GM19468 (cell line): ENCODE results near the gene SEMA6C.
"Not testable (repeated sequence)": the region's sequence is repeated elsewhere in the genome, so short reads cannot be mapped to it uniquely, and the experiment has no call there.

ENCODE experiments used
- ATAC-seq: cut with Tn5 transposase; IDR thresholded peaks from one replicate; pipeline ENCODE4 v1.9.1; 2021; ENCODE audit warnings: mild to moderate bottlenecking, moderate library complexity, moderate number of reproducible peaks; ENCODE audit not compliant: unreplicated experiment; ENCODE audit errors: extremely low read depth

SEMA6C gene, protein sequence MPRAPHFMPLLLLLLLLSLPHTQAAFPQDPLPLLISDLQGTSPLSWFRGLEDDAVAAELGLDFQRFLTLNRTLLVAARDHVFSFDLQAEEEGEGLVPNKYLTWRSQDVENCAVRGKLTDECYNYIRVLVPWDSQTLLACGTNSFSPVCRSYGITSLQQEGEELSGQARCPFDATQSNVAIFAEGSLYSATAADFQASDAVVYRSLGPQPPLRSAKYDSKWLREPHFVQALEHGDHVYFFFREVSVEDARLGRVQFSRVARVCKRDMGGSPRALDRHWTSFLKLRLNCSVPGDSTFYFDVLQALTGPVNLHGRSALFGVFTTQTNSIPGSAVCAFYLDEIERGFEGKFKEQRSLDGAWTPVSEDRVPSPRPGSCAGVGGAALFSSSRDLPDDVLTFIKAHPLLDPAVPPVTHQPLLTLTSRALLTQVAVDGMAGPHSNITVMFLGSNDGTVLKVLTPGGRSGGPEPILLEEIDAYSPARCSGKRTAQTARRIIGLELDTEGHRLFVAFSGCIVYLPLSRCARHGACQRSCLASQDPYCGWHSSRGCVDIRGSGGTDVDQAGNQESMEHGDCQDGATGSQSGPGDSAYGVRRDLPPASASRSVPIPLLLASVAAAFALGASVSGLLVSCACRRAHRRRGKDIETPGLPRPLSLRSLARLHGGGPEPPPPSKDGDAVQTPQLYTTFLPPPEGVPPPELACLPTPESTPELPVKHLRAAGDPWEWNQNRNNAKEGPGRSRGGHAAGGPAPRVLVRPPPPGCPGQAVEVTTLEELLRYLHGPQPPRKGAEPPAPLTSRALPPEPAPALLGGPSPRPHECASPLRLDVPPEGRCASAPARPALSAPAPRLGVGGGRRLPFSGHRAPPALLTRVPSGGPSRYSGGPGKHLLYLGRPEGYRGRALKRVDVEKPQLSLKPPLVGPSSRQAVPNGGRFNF

DNA sequence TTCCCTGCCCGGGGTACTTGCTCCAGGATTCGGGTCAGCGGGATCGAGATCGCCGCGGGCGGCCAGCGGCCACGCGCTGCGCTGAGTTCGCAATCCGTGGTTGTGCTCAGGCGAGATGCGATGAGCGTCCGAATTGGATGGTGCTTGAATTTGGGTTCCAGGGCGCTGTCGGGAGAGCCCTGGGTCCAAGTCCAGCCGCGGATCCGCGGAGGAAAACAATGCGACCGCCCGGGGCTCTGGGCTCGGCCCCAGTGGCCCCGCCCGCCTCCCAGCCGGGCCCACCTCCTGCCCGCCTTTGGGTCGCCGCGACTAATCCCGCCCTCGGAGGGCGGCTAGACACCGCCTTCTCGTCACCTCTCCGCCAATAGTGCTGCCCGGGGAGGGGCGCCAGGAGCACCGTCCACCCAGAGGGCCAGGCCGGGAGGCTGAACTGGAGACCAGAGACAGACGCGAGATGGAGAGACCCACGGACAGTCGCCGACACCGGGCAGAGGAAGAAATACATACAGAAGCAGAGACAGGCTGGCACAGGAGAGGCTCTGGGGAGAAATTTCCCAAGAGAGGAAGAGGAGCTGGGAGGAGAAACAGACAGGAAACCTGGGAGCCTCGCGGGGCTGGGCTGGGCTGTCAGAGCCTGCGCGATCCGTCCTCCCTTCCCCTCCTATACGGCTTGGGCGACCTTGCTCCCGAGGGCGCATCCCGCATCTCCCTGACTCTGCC lies at the start of gene SEMA6C:
SEMA6C (minus strand) TSS at position 220 of the 720 bp plus-strand sequence. CDS start 4,010 bp downstream, outside the sequence.
- peak; percentile 89 for ATAC-seq

DNA sequence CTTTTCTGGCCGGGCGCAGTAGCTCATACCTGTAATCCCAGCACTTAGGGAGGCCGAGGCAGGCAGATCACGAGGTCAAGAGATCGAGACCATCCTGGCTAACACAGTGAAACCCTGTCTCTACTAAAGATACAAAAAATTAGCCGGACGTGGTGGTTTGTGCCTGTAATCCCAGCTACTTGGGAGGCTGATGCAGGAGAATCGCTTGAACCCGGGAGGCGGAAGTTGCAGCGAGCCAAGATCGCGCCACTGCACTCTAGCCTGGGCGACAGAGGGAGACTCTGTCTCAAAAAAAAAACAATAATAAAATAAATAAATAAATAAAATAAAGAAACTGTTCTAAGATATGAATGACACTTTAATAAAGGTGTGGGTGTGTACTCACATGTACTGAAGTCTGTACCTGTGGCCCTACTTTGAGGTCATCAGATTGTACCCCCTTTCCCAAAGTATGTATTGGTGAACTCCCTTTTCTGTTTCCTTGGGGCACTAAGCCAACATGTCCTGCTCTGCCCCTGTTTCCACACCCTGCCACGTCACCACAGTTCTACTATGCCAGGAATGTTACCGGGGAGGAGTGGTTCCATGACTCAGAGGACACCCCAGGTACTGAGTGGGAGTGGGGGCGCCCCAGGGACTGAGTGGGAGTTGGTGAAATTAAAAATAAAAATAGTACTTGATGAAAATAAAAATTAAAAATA lies 48.6 kb upstream of the SEMA6C start:
- not testable (repeated sequence) for ATAC-seq

DNA sequence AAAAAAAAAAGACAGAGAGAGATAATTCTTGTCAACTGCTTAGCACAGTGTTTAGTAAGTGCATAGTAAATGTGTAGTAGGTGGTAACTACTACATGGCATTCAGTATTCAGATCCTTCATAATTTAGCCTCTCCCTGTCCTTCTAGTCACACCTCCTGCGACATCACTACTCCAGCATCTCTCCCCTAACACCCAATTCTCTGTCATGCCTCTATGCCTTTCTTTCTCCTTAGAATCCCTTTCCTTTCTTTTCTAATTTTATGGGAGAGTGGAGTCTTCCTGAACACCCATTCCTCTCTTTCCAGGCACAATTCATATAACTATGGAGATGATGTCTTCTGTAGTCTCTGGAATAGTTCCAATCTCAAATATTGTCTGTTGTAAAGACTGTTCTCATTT lies 47.4 kb upstream of the SEMA6C start:
- ATAC-seq, result no peak

DNA sequence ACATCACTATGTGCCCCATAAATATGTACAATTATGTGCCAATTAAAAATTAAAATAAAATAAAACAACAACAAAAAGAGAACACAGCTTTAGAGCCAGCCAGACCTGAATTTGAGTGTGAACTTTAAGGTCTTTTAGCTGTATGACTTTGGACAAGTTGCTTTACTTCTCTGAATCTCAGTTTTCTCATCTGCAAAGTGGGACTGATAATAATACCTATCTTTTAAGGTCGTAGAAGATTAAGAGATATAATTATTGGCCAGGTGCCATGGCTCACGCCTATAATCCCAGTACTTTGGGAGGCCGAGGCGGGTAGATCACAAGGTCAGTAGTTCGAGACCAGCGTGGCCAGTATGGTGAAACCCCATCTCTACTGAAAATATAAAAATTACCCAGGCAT lies 46.9 kb upstream of the SEMA6C start:
- no peak for ATAC-seq

DNA sequence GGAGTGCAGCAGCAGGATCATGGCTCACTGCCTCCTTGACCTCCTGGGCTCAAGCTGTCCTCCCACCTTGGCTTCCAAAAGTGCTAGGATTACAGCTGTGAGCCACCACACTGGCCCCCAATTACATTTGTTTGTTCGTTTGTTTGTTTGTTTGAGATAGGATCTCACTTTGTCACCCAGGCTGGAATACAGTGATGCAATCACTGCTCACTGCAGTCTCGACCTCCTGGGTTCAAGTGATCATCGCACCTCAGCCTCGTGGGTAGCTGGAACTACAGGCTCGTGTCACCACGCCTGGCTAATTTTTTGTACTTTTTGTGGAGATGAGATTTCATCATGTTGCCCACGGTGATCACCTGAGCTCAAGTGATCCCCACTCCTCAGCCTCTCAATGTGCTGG lies 45.6 kb upstream of the SEMA6C start:
- ATAC-seq, result no peak

DNA sequence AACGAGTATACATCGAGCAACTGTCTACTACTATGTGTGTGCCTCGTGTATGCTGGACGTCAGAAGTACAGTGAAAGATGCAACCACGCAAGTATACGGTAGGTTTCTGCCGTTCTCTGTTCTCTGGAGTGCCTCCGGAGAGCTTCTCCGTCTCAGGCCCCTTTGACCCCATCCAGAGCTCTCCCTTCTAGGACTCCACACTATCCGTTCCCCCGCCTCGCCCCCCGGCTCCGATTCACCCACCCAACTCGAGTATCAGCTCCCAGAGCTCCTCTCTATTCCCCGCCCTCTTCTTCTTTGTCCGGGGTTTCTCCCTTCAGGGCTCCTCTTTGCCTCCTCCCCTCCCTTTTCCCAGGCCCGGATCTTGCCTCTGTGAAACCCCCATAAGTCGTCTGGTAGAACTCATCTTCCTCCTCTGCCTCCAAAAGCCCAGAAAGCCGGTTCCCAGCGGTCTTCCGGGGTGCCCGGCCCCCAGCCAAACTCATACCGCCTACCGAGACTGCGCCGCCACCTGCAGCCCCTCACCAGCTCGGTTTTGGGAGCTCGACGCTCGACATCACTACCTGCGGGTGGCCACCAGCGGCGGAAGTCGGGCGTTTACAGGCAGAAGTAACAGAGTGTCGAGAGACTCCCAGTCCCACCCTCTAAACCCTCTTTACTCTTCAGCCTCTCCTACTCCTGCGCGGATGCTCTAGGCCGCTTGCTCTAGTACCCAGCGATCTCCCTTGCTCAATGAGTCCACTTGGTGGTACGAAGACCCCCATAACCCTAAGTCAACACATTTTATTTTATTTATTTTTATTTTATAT lies 43.4 kb upstream of the SEMA6C start, which contains the start of gene VPS72:
VPS72 (minus strand) TSS at position 561 of the 809 bp plus-strand sequence; CDS start at position 485, 76 bp downstream.
- peak; percentile 42 for ATAC-seq

DNA sequence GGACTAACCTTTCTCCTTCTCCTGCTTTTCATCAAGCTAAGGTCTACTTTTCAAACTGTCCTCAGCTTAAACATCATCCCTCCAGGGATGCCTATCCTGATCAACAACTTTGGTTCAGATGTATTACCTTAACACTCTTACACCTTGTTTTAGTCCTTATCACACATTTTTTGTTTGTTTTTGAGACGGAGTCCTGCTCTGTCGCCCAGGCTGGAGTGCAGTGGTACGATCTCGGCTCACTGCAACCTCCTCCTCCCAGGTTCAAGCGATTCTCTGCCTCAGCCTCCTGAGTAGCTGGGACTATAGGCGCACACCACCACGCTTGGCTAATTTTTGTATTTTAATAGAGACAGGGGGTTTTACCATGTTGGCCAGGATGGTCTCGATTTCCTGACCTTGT lies 42.2 kb upstream of the SEMA6C start:
- ATAC-seq, result not testable (repeated sequence)

DNA sequence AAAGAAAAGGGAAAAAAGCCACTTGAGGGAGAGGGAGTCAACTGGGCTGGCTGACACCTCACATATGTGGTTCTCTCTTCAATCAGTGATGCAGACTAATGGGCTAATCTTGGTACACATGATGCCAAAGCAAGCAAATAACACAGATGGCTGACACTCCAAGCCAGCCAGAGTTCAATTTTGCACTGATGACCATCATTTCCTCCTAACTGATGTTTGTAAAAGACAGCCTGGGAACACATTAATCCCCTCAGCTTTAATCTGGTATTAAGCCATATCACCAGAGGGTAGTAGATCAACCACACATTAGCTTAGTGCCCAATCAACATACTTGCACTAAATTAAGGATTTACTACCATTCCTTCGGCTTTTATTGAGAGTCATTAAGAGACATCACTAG lies 40.8 kb upstream of the SEMA6C start:
- ATAC-seq, result no peak

DNA sequence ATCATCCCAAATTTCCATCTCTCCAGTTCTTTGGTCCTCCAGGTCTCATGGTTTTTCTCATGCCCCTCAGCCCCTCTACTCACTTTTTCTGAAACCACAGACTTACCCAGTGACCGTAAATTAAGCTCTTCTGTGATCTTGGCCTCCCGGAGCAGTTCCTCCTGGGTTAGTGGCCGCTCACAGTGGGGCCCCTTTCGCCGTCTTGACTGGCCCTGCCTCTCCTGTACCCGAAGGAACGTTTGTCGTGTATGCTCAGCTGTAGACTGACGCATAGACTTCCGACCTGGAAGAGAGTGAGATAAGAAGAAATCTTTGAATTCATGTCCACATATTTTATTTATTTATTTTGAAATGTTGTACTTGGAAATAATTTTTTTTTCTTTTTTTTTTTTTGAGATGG lies 37.8 kb upstream of the SEMA6C start:
- ATAC-seq, result no peak

DNA sequence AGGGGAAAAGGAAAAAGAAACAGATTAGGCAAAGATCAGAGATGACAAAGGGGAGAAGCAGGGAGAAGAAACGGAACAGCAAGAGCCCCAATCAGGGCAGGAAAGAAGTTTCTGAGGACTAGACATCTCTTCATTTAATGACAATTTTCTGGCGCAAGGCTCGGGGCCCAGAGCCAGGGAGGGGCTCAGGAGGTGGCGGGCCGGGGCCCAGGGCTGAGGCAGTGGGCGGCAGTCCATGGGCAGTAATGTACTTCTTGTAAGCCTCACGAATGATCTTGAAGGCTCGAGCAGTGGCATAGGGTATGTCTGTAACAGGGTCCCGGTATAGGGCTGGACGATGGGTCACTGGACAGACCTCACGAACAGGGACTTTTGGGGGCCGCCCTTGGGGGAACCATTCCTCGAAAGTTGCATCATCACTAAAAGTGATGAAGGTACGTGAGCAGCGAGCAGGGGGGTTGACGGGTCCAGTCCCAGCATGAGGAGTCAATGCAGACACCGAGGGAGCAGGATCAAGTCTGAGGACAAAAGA lies 30.1 kb upstream of the SEMA6C start:
- no peak for ATAC-seq

DNA sequence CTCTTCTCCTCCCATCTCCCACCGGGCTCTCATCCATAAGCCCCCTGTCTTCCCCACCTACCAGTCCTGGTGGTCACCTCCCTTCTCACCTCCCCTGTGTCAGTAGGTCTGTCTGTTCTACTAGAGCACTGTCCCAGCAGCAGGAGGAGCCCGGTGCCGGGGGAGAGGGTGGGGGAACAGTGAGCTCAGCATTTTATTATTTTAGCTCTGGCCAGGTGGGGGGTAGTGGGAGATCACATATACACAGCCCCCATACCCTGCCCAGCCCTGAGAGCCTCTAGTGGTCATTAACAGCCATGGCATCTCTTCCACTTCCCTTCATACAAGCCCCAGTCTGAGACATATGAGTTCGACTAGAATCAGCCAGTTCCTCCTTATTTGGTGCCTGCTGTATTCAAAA lies 29.4 kb upstream of the SEMA6C start, which contains the start of gene TMOD4:
TMOD4 (minus strand) TSS at position 119 of the 400 bp plus-strand sequence. CDS start 1,106 bp downstream, outside the sequence.
- ATAC-seq, result no peak

DNA sequence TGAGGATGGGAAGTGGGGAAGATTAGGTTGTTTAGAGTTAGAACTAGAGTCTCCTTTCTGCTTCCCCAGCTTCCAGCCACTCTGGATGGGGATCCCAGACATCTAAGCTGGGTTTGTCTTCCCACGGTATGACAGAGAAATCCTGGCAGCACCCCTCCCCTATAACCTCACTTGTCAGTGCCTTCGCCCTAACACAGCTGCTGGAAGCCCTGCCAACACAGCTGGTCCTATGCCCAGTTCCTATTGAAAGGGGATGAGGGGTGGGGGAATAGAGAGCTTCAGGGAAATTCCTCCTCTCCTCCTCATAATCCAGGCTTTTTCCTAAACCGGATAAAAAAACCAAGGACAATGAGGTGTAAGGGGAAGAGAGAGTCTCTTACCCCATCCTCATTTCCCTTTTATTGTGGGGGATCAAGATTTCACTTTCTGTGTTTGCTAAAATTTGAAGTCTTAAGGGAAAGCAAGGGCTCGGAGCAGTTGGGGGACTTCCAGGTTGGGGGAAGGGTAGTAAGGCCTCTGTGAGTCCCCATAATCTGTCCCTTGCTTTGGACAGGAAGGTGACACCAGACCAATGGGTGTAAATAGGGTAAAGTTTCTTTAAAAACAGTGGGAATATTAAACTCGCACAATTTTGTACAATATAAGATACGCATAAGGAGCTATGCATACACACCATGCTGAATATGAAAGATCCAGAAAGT lies 28.8 kb upstream of the SEMA6C start:
- no peak for ATAC-seq

DNA sequence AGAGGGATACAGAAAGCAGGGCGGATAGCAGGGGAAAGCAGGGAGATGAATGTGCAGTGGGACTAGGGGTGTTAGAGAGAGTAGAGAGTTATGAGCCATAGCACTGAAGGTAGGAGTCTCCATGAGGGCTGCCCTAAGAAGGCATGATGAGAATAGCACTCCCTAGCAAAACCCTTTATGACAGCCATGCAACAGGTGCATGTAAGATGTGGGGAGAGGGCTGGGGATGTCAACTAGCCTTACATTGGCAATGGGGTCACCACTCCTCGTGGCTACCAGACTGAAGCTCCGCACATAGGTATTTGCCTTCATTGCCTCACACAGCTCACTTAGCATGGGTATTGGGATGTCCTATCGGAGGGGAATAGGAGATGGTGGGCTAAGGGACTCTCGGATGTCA lies 24.8 kb upstream of the SEMA6C start:
- no peak for ATAC-seq

DNA sequence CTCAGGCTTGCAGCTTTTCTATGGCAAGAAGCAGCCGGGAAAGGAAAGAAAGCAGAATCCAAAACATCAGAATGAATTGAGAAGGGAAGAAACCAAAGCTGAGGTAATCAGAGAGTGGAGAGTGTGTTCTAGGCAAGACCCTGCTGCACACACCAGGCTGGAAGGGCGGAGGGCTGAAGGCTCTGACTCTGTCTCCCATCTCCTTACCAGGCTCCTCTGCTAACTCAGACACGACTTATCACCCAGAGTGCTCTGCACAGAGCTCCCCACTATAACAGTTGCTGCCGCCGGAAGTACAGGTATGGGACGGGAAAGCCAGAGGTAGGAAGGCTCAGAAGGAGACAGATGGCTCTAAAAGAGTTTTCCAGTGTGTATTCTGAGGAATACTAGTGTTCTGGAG lies 20.7 kb upstream of the SEMA6C start:
- ATAC-seq, result no peak

DNA sequence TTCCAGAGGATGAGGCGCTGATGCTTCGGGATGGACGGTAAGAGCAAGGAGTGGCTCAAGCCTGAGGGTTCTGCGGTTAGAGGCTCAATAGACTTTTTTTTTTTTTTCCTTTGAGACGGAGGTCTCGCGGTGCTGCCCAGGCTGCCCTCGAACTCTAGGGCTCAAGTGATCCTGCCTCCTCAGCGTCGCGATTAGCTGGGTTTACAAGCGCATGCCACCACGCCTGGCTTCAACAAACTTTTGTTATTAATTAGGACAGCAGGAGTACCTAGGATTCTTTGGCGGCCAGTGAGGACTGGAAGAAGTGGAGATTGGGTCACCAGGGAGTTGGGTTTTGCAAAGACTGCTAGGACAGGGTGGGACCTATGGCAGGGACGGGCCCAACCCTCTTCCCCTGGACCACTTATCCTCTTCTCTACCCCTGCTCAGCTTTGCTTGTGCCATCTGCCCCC lies 20.1 kb upstream of the SEMA6C start:
- no peak for ATAC-seq

DNA sequence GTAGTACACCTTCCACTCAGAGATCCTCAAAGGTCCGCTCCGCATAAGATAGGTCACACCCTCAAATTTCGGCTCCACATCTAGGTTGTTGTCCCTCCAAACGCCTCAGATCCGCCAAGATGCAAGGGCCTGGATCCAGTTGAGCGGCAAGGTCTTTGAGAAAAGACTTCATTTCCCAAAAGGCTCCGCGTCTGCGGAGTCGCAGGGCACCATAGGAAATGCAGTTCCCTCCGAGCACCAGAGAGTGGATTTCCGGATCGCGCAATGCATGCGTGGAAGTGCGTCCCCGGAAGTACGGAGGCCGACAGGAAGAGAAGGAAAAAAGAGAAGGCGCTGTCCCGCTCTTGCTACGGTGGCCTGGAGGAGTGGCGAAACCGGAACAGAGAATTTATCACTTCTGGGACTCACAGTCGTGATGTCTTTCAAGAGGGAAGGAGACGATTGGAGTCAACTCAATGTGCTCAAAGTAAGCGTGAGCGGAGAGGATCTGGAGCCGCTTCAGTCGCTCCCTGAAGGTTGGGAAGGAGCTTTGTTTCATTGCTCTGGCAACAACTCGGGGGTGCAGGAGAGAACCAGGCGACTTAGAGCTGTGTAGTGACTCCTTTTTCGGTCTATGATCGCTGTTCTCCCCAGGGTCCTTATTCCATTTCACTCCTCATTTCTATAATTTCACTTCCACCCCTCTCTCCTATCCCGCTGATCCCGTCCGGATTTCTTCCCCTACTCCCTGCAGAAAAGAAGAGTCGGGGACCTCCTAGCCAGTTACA lies 19.5 kb upstream of the SEMA6C start, which contains the start of the genes LYSMD1 and SCNM1:
LYSMD1 (minus strand) TSS at position 165 of the 767 bp plus-strand sequence. CDS start 644 bp downstream, outside the sequence.
SCNM1 (plus strand) TSS at position 407 of the 767 bp plus-strand sequence; CDS start at position 416, 9 bp downstream.
- ATAC-seq, result peak; percentile 68

DNA sequence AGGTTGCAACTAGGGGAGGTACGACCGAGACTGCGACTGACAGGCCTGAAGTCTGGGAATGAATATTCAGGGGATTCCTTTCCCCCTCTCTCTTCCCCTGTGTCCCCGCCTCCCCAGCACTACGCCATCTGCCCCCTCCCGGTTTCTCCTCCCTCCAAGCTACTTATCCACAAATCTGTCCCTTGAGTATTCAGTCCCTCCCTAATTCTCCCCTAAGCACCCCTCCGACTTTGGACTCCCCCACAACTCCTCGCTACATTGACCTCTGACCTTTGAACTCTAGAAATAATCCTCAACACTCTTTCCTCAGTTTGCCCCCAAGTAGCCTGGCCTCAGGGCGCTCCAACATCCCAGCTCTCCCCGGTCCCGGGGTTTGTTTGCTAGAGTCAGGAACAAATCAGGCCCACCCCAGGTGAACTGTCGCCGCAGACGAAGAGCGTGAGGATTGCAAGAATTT lies 18.9 kb upstream of the SEMA6C start:
- no peak for ATAC-seq
